Tibial artery (tissue), 4 donors: ENCODE data around the gene IL10RA.

Source experiments
- DNase-seq, 2 donors: peaks; one replicate each; pipeline ENCODE4 v3.0.0-alpha.2; 2019
- H3K27ac ChIP-seq, 2 donors: fragments of 200-600 bp; sonication (generic) in 1 of 2; 1 replicate in 1 of 2; 2 replicates in 1 of 2; pipeline ENCODE4 v1.5.1; 2018 to 2019; ENCODE audit warnings: mild to moderate bottlenecking in 1 of 2
- H3K27me3 ChIP-seq, 2 donors: fragments of 200-600 bp; sonication (generic) in 1 of 2; one replicate each; pipeline versions ENCODE4 v1.5.1 to v1.6.0; 2016 to 2019
- H3K36me3 ChIP-seq, 3 donors: fragments of 200-600 bp; sonication (generic) in 2 of 3; one replicate each; pipeline ENCODE4 v1.5.1; 2016 to 2019; ENCODE audit warnings: mild to moderate bottlenecking in 2 of 3
- H3K4me1 ChIP-seq, 4 donors: fragments of 200-600 bp; sonication (generic) in 2 of 4; 1 replicate in 3 of 4; 2 replicates in 1 of 4; pipeline ENCODE4 v1.5.1; 2016 to 2019
- H3K4me3 ChIP-seq, 2 donors: fragments of 200-600 bp; sonication (generic) in 1 of 2; 1 replicate in 1 of 2; 2 replicates in 1 of 2; pipeline ENCODE4 v1.5.1; 2018 to 2019; ENCODE audit warnings: mild to moderate bottlenecking in 2 of 2
- H3K9me3 ChIP-seq, 3 donors: fragments of 200-600 bp; sonication (generic) in 1 of 3; one replicate each; pipeline ENCODE4 v1.5.1; 2016 to 2019
- intact Hi-C: fragments of 100-400 bp; cut with DNase I; formaldehyde crosslinking; loops from one replicate; pipeline ENCODE4 v1.15.0; 2023; ENCODE audit warnings: low total_unique reads
- TF ChIP-seq, protein P1 (sequence below), 2 experiments: fragments of 200-600 bp in 1 of 2; fragments of 450-650 bp in 1 of 2; IDR thresholded peaks; one replicate each; pipeline ENCODE4 v1.5.1; 2017 to 2019; ENCODE audit warnings: antibody characterized with exemption in 2 of 2, mild to moderate bottlenecking in 1 of 2, moderate library complexity in 1 of 2

The IL10RA gene

DNA sequence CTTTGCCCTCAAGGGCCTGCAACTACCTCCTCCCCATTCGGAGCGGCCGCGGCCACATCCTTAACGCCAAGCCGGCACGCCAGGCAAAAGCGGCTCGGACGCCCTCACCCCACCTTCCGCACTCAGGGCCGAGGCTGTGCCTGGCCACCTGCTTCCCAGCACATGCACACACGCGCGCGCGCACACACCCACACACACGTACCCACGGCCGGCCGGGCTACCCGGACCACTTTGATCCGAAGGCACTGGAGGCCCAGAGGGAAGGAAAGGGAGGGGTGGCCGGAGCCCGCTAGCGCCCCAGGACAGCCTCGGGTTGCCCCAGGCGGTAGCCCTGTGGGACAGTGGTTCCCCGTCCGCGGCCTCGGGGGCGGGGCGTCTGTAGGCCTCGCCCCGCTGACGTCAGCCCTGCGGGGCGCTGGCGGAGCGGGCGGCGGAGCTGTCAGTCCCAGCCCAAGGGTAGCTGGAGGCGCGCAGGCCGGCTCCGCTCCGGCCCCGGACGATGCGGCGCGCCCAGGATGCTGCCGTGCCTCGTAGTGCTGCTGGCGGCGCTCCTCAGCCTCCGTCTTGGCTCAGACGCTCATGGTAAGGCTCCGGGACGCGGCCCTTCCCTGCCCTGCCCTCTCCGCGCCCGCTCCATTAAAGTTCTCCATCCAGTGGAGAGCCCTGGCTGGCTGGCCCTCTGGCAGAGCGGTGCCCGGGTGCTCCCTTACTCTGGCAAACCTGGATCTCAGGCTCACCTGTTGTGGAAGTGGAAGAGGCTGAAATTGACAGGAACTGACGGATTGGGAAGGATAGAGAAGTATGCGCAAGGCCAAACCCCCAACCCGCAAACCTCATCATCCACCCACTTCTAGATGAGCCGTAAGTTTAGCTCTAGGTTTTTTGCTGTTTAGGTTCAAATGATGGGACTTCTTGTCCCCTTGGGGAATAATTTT is at the start of gene IL10RA:
TSS of gene IL10RA (plus strand) at position 442 of the 935 bp plus-strand sequence. CDS start at position 516, 74 bp downstream.
- H3K27me3 ChIP-seq: peaks cover 0 to 3% of the 10 kb centered on the region in 2 donors
- peaks cover 0 to 43% (median 12%) of the 10 kb centered on the region in 4 donors for H3K4me1 ChIP-seq
- no peaks in the 10 kb centered on the region for H3K36me3 ChIP-seq
- TF ChIP-seq, protein P1, sequence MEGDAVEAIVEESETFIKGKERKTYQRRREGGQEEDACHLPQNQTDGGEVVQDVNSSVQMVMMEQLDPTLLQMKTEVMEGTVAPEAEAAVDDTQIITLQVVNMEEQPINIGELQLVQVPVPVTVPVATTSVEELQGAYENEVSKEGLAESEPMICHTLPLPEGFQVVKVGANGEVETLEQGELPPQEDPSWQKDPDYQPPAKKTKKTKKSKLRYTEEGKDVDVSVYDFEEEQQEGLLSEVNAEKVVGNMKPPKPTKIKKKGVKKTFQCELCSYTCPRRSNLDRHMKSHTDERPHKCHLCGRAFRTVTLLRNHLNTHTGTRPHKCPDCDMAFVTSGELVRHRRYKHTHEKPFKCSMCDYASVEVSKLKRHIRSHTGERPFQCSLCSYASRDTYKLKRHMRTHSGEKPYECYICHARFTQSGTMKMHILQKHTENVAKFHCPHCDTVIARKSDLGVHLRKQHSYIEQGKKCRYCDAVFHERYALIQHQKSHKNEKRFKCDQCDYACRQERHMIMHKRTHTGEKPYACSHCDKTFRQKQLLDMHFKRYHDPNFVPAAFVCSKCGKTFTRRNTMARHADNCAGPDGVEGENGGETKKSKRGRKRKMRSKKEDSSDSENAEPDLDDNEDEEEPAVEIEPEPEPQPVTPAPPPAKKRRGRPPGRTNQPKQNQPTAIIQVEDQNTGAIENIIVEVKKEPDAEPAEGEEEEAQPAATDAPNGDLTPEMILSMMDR (IDR thresholded peaks at IDR 0.05): no peak
- H3K27ac ChIP-seq: peak within 1 kb of the TSS; percentile 46 to 72
- peak within 1 kb of the TSS; percentile 49 to 53 for H3K4me3 ChIP-seq
- no peaks in the 10 kb centered on the region for H3K9me3 ChIP-seq
- DNase-seq: peak; percentile 74 to 87
- intact Hi-C loops: no loop called here

DNA sequence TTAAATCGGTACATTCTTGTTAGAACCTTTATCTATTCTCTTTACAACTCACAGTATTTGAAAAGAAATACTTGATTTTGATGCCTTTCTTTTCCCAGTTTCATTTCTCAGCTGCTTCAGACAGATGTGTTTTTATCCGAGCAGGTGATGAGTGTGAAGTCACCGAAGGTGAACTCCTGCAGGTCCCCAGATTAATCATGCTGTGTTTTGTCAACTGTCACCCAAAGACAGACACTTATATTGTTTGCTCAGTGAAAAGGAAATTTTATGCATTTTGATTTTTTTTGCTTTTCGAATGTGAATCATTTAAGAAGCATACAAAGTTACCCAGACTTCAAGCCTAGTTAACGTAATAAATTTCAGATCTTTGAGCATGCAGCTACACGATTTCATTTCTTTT is 49.2 kb upstream of the IL10RA start:
- no peaks in the 10 kb centered on the region for H3K4me1 ChIP-seq
- peaks cover 0 to 11% of the 10 kb centered on the region in 2 donors for H3K27me3 ChIP-seq
- H3K27ac ChIP-seq: no peak overlapping the region
- no peaks in the 10 kb centered on the region for H3K36me3 ChIP-seq
- intact Hi-C loops: no loop called here
- no peak overlapping the region for H3K4me3 ChIP-seq
- DNase-seq: no peak
- TF ChIP-seq, protein P1 (IDR thresholded peaks at IDR 0.05): no peak
- no peaks in the 10 kb centered on the region for H3K9me3 ChIP-seq

DNA sequence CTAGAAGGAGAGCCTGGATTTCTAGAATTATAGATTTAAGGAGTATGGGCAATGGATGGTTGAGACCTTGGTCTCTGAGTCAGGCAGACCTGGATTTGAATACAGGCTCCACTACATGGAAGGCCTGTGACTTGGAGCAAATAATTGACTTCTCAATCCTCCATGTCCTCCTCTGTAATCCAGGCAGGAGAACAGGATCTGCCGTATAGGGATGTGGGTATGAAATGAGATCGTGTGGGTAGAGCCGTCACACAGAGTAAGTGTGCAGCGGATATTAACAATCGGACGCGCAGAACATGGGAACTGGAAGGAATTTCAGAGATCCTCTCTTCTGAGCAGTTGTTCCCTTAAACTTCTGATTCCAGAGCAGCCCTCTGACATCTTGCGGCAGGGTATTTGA is 45.5 kb upstream of the IL10RA start:
- Histone ChIP-seq H3K4me1 (no peaks in the 10 kb centered on the region), H3K36me3 (no peaks in the 10 kb centered on the region), H3K27me3 (peaks cover 0 to 4% of the 10 kb centered on the region in 2 donors), H3K4me3 (no peak overlapping the region), H3K27ac (no peak overlapping the region), H3K9me3 (no peaks in the 10 kb centered on the region)
- no peak for DNase-seq
- intact Hi-C loops: no loop called here
- TF ChIP-seq, protein P1 (IDR thresholded peaks at IDR 0.05): no peak

DNA sequence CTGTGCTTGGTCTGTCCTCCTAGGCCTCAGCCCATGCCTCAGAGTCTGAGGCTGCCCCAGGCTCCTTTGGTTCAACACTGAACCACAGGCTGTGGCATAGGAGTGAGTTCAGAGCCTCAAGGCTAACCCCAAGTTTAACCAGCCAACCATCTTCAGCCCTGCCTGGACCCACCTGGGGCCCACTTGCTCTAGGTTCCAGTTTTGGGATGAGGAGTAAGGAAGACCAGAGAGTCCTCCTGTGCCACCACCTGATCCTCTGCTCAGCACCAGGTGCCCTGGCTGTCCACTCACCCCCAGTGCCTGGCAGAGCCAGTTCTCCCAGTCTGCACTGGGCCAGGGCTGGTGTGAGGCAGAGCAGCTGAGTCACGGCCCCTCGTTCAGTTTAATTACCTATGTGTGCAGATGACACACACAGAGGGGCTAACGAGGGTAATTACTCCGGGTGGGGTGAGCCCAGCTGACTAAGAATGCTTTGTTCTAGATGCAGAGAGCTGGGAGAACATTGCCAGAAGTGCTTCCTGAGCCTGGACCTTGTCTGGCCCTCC is 45.0 kb upstream of the IL10RA start:
- intact Hi-C loops: no loop called here
- no peak overlapping the region for H3K27ac ChIP-seq
- peak in 1 of 2 donors; percentile 45 for DNase-seq
- H3K36me3 ChIP-seq: no peaks in the 10 kb centered on the region
- H3K9me3 ChIP-seq: no peaks in the 10 kb centered on the region
- no peak overlapping the region for H3K4me3 ChIP-seq
- H3K27me3 ChIP-seq: peaks cover 0 to 4% of the 10 kb centered on the region in 2 donors
- TF ChIP-seq, protein P1 (IDR thresholded peaks at IDR 0.05): no peak
- no peaks in the 10 kb centered on the region for H3K4me1 ChIP-seq

DNA sequence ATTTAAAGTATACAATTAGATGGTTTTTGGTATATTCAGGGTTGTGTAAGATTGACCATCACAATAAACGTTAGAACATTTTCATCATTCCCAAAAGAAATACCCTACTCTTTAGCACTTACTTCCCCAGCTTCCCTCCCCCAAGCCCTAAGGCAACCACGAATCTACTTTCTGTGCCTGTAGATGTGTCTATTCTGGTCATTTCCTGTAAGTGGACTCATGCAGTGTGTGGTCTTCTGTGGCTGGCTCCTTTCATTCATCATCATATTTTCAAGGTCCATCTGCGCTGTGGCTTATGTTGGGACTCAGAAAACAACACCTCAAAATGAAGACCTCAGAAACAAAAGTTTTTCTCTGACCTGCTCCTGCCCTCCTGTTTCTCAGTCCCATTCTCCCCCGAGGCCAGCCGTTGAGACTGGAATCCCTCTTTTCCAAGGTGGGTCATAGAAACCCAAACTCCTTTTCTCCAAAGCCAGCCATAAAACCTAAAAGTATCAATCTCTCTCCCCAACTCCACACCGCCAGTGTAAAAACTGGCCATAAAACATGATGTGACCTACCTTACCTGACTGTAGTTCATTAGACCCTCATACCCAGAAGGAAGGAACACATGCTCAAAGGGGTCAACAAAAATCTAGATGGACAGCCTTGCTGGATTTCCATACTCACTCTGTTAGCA is 44.1 kb upstream of the IL10RA start:
- Histone ChIP-seq H3K9me3 (no peaks in the 10 kb centered on the region), H3K27me3 (peaks cover 0 to 4% of the 10 kb centered on the region in 2 donors), H3K27ac (no peak overlapping the region), H3K4me1 (no peaks in the 10 kb centered on the region), H3K4me3 (no peak overlapping the region), H3K36me3 (no peaks in the 10 kb centered on the region)
- no peak for DNase-seq
- TF ChIP-seq, protein P1 (IDR thresholded peaks at IDR 0.05): no peak
- intact Hi-C loops: no loop called here
